Endometrium (tissue), 2 donors: ENCODE data around the gene SYT3.
"Not testable (repeated sequence)": the region's sequence is repeated elsewhere in the genome, so short reads cannot be mapped to it uniquely, and the experiment has no call there.

Experiments
- FAIRE-seq: peaks from 2 replicates; lab custom pipeline; 2012; peaks lifted over from hg19 to GRCh38; lab: Jason Lieb, UNC
- donor health status: control.
- donor health status: control.

The SYT3 gene

GRCh38 chr19:50602935-50603334 is 36.7 kb downstream of the SYT3 start:
- no peak for FAIRE-seq

DNA sequence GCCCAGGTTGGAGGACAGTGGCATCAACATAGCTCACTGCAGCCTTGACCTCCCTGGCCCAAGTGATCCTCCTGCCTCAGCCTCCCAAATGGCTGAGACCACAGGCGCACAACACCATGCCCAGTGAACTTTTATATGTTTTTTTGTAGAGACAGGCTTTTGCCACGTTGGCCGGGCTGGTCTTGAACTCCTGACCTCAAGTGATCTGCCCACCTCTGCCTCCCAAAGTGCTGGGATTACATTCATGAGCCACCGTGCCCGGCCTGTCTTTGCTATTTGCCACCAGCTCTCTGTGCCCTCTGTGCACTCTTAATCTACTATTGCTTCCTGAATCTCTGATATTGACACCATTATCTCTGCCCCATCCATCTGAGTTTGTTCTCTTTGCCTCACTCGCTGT is 37.2 kb downstream of the SYT3 start:
- no peak for FAIRE-seq

GRCh38 chr19:50602089-50602422 is 37.6 kb downstream of the SYT3 start:
- no peak for FAIRE-seq

DNA sequence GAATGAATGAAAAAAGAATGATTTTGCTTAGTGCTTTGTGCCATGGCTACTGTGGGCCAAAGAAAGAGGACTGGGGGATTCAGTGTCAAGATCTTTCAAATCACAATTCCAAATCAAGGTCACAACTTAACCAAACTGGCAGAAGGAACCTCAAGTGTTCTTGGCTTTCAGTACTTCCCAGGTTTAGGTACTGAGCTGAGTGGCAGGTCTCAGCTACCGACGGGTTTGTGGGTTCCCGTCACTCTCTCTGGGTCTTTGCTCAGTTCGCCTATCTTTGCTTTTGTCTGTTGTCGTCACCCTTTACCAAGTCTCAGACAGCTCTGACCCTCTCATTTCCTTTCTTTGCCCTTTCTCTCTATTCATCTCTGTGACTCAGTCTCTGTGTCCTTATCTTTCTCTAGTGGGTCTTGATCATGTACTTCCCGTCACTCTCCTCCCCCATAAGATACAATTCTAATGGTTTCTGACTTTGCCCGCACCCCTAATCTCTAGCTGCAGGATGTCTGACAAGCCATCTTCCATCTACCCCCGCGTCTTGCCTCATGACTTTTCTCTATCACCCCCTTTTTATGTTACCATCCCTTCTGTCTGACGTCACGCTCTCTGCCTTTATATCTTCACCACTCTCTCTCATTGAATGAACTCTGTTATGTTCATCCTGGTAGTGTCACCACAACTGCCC is 38.1 kb downstream of the SYT3 start:
- no peak for FAIRE-seq

DNA sequence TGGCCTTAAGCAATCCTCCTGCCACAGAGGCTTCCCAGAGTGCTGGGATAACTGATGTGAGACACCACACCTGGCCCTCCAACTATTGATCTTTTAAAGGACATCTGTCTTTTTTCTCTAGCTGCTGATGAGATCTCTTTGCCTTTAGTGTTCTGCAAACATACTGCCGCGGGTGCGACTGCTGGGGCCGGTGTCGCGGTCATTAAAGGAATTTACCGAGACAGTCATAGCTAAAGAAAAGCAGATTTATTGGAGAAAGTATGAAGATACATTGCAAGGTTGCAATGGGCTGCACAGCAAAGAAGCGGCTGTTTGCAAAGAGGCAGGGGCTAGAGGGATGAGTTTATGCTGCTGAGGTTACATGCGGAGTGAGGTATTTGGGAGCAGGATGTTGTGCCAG is 40.3 kb downstream of the SYT3 start:
- no peak for FAIRE-seq

GRCh38 chr19:50590191-50590590 is 49.5 kb downstream of the SYT3 start:
- no peak for FAIRE-seq

DNA sequence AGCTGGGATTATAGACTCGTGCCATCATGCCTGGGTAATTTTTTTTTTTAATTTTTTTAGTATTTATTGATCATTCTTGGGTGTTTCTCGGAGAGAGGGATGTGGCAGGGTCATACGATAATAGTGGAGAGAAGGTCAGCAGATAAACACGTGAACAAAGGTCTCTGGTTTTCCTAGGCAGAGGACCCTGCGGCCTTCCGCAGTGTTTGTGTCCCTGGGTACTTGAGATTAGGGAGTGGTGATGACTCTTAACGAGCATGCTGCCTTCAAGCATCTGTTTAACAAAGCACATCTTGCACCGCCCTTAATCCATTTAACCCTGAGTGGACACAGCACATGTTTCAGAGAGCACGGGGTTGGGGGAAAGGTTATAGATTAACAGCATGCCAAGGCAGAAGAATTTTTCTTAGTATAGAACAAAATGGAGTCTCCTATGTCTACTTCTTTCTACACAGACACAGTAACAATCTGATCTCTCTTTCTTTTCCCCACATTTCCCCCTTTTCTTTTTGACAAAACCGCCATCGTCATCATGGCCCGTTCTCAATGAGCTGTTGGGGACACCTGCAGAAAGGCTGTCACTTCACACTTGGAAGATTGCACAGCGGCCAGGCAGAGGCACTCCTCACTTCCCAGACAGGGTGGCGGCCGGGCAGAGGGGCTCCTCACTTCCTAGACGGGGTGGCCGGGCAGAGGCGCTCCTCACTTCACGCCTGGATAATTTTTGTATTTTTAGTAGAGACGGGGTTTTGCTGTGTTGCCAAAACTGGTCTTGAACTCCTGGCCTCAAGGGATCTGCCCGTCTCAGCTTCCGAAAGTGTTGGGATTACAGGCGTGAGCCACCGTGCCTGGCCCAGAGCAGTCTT is 57.7 kb downstream of the SYT3 start:
- not testable (repeated sequence) for FAIRE-seq

DNA sequence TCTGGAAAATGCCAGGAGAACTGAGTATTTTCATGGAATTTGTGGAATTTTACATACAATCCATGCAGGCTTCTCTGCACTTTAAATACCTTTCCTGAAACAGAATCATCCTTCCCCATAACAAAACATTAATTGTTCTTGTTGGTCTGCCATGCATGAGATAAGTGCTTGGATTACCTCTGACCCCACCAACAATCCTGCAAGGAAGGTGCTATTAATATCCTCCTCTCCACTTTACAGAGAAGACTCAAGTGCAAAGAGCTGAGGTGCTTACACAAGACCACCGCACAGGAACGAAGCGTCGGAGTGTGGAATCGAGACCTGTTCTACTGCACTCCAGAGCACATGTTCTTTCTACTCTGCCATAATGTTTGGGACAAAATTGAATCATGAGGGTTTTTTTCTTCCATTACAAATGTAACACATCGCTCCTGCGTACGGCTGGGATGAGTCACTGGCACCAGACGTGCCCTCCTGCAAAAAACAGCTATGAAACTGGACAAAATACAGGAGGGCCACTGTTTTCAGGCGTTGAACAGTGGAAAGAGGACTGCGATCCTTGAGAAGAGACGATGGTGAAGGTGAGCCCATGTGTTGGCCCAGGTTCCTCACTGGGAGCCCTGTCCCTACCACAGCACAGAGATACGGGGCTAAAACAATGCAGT is 58.6 kb downstream of the SYT3 start:
- FAIRE-seq: no peak

DNA sequence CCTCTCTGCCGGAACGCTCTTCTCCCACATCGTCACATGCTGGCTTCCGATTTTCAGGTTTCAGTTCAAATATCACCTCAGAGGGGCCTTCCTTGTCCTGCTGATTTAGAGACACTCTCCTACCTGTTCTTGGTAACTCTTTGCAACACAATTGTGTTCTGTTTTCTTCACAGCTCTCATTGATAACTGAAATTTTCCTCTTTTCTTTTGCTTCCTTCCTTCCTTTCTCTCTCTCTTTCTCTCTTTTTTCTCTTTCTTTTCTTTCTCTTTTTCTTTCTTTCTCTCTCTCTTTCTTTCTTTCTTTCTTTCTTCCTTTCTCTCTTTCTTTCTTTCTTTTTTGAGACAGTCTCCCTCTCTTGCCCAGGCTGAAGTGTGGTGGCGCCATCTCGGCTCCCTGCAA is 59.4 kb downstream of the SYT3 start:
- FAIRE-seq: no peak

DNA sequence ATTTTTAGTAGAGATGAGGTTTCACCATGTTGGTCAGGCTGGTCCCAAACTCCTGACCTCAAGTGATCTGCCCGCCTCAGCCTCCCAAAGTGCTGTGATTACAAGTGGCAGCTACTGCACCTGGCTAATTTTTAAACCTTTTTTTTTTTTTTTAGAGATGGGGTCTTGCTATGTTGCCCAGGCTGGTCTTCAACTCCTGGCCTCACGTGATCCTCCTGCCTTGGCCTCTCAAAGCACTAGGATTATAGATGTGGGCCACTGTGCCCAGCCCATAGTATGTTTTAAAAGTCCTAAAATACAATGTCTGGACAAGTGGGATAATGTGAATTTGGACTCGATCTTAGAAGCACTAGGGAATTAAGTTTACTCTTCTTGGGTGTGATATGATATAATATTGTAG is 62.9 kb downstream of the SYT3 start:
- FAIRE-seq: not testable (repeated sequence)

DNA sequence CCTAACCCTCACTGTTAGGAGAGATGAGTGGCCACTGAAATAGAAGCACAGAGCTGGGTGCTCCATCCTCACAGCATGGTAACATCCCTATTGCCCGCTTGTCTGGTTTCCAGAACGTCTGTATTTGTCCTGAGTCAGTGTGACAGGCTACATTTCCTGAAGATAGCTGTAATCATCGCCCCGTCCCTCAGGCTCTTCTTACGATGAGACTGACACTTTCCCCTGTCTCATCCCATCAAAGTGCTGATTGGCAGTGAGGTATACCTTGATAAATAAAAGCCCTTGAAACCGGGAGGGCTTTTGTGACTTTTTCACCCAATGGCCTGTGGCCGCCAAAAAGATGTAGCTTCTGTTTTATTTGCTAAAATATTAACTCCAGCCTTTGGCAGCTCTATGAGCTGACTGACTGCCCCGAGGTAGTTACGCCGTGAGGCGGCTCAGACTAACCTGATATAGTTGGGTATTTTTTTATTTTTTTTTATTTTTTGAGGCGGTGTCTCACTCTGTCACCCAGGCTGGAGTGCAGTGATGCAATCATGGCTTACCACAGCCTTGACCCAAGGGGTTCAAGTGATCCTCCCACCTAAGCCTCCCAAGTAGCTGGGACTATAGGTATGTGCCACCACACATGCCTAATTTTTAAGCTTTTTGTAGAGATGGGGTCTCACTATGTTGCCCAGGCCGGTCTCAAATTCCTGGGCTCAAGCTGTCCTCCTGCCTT is 65.8 kb downstream of the SYT3 start:
- FAIRE-seq: no peak
